ENCODE measurements around the gene NLRP12.
"Not testable (repeated sequence)": the region's sequence is repeated elsewhere in the genome, so short reads cannot be mapped to it uniquely, and the experiment has no call there.

NLRP12 gene, protein sequence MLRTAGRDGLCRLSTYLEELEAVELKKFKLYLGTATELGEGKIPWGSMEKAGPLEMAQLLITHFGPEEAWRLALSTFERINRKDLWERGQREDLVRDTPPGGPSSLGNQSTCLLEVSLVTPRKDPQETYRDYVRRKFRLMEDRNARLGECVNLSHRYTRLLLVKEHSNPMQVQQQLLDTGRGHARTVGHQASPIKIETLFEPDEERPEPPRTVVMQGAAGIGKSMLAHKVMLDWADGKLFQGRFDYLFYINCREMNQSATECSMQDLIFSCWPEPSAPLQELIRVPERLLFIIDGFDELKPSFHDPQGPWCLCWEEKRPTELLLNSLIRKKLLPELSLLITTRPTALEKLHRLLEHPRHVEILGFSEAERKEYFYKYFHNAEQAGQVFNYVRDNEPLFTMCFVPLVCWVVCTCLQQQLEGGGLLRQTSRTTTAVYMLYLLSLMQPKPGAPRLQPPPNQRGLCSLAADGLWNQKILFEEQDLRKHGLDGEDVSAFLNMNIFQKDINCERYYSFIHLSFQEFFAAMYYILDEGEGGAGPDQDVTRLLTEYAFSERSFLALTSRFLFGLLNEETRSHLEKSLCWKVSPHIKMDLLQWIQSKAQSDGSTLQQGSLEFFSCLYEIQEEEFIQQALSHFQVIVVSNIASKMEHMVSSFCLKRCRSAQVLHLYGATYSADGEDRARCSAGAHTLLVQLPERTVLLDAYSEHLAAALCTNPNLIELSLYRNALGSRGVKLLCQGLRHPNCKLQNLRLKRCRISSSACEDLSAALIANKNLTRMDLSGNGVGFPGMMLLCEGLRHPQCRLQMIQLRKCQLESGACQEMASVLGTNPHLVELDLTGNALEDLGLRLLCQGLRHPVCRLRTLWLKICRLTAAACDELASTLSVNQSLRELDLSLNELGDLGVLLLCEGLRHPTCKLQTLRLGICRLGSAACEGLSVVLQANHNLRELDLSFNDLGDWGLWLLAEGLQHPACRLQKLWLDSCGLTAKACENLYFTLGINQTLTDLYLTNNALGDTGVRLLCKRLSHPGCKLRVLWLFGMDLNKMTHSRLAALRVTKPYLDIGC

DNA sequence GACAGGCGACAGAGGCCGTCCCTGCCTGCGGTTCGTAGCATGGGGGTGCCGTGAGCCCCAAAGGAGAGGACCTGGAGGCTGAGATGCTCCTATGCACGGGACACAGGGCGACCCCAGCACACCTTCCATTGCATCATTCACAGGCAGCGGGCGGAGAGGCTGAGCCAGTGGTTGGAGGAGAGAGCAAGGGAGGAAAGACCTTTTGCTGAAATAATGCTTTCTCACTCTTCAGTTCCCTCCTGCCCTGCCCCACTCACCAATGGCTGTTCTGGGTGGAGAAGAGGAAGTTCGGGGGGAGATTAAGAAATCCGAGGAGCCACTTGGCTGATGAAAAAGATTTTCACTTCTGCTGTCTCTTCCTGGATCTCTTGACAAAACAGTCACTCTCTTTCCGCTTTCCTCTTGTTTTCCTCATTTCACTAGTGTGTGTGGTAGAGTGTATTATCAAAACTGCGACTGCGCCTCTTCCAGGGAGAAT, at the start of gene NLRP12:
TSS of gene NLRP12 (minus strand) at position 181 of the 478 bp plus-strand sequence. CDS start at position 41, 140 bp downstream.
- DNase-seq = no peak

GRCh38 chr19:53872762-53873161, 48.6 kb upstream of the NLRP12 start:
- no peak for DNase-seq

- no peak for DNase-seq
These were observed 47.3 kb upstream of the NLRP12 start for GRCh38 chr19:53871454-53871853.

DNA sequence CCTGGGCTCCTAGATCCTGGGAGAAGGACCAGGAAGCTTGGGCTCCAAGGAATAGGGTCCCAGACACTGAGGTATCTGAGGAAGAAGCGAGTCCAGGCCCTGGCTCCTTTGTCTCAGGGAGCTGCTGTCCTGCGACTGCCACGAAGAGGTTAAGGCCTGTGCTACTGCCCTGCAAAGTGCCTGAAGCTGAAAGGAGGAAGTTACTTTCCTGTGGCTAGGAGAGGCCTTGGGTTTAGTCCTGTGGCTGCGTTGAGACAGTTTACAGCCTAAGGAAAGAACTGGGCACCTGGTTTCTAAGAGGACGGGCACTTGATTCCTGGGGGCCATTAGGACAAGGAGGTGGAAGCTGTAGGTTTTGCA, 46.4 kb upstream of the NLRP12 start:
- no peak for DNase-seq

GRCh38 chr19:53869805-53870484, 45.8 kb upstream of the NLRP12 start:
- not testable (repeated sequence) for DNase-seq

- DNase-seq = peak; percentile 82
These were observed 45.0 kb upstream of the NLRP12 start for GRCh38 chr19:53868892-53869804.

DNA sequence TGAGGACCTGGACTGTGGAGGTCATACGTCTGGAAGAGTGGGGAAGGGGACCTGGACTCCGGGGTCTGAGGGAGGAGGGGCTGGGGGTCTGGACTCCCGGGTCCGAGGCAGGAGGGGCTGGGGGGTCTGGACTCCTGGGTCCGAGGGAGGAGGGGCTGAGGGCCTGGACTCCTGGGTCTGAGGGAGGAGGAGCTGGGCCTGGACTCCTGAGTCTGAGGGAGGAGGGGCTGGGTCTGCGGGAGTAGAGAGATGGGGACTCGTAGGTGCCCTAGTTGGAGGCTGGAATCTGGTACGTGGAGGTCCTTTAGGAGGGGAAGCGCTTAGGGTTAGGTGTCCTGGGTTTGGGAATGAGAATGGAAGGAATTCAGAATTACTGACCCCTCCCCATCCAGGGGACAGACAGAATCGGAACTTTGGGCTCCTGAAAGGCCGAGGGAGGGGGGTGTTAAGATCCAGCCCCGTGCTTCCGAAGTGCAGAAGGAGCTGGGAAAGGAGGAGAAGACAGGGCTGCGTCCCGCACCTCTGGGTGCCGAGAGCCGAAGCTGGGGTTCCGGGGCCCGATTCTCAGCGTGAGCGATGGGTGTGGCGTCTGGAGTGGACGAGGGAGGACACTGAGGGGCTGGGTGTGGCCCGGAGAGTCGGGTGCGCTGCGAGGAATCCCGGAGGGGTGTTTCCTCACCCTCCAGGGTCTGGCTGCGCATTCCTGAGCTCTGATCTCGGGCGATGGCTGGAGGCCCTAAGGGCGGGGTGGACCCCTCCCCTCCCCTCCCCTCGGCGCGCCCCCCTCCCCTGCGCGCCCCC, 44.2 kb upstream of the NLRP12 start:
- DNase-seq = no peak

GRCh38 chr19:53867225-53868090, 43.3 kb upstream of the NLRP12 start, which contains the start of gene MYADM:
Gene MYADM (plus strand): TSS chr19:53867883. CDS start chr19:53873530, 5,647 bp downstream.
- peak; percentile 98 for DNase-seq

GRCh38 chr19:53866865-53867224, 42.7 kb upstream of the NLRP12 start:
- DNase-seq = no peak

DNA sequence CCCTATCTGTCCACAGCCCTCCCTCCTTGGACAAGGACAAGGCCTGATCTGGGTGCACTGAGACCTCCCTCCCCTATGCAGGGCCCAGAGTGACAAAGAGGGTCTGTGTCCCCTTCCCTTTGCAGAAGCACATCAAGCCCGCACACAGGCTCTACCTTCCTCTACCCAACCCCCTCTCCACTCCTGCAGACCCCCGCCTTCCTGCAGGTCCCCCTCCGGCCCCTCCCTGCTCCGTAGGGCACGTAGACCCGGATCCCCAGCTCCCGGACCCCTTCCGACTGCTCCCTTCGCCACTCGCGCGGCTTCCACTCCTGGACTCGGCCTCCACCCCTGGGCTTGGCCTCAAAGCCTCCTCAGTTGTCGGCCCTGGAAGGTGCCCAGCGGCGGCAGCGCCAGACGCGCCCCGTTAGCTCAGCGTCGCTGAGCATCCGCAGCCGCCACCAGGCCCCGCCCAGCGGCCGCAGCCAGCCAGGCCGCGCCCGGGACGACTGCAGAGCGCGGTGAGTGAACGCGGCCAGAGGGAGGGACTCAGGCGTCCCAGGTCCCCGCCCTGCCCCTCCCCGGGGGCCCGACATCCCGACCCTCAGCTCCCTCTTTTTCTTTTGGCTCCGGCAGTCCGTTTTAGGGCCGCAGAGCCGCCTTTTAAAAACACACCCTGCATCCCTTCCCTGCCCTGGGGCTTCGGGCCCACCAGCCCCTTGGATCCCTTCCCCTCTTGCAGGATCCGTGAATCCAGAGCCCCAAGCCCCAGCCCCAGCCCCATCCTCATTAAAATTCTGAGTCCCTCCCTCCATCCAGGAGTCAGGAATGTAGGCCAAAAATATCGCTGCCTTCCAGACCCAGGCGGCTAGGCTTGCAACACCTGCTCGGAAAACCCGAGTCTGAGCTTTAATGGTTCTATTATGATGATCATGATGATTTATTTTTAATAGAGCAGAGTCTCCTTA, 42.1 kb upstream of the NLRP12 start:
- no peak for DNase-seq

GRCh38 chr19:53865523-53865917, 41.4 kb upstream of the NLRP12 start:
- no peak for DNase-seq

GRCh38 chr19:53864308-53864836, 40.3 kb upstream of the NLRP12 start:
- no peak for DNase-seq

- DNase-seq = no peak
These were observed 29.6 kb upstream of the NLRP12 start for GRCh38 chr19:53853707-53854106.

DNA sequence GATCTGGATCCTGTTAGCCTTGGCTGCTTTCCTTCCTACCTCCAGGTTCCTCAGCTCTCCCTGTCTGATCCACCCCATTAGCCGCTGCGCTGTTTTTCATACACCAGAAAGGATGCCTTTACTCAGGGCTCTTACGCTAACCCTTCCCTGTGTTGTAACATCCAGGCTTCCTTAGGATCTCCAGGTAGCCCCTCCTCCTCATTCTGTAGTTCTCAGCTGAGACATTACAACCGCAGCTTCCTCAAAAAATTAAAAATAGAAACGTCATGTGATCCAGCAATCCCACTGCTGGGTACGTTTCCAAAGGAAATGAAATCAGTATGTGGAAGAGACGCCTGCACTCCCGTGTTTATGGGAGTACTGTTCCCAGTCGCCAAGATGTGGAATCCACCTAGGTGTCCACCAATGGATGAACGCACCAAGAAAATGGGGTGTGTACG, 25.1 kb upstream of the NLRP12 start:
- no peak for DNase-seq

DNA sequence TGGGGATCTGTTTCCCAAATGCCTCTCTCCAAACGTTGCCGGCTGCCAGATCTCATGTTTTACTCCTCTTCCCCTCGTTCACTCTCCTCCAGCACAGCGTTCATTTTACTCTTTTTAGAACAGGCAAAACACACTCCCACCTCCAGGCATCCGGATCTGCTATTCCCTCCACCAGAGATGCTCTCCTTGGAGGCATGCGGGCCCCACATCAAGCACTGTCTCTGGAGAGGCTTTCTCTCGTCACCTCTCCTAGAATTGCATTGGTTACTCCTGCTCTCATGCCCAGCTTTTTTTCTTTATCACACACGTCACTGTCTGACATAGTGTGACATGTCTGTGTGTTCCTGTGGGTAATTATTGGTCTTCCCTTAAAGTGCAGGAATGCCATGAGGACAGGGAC, 23.4 kb upstream of the NLRP12 start:
- DNase-seq = no peak

- no peak for DNase-seq
These were observed 20.7 kb upstream of the NLRP12 start for GRCh38 chr19:53844849-53845246.

DNA sequence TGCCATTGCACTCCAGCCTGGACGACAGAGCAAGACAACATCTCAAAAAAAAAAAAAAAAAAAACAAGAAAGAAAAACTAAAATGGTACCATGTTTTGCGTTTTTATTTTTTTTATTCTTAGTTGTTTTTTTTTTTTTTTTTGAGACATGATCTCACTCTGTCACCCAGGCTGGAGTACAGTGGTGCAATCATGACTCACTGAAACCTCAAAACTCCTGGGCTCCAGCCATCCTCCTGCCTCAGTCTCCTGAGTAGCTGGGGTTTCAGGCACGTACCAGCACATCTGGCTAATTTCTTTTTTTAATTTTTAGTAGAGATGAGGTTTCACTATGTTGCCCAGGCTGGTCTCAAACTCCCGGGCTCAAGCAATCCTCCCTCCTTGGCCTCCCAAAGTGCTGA, 16.8 kb upstream of the NLRP12 start:
- not testable (repeated sequence) for DNase-seq

- DNase-seq = not testable (repeated sequence)
These were observed 16.1 kb upstream of the NLRP12 start for GRCh38 chr19:53840241-53840640.
